IMR-90 (cell line): ENCODE data around the gene PRKCG. TPM values are rescaled to one million over a fixed set of nuclear protein-coding genes. Genes with fewer than 3 reads are reported as not detected.
A peak's percentile ranks its signal among the peaks of the same experiment; 100 is the strongest.

Experiments
- ATAC-seq: fragments of 200-7000 bp; cut with Tn5 transposase; 2 replicates; pipeline ENCODE4 v1.9.1; 2020; ENCODE audit warnings: low read depth, mild to moderate bottlenecking, moderate library complexity
- BruUV-seq: library from RNA; stranded (reverse); fragments of 400-500 nt; replicated peaks from 2 replicates; lab custom pipeline; 2021; lab: Mats Ljungman, UMichigan
- CTCF ChIA-PET: fragments of 300-600 bp; formaldehyde crosslinking; extraction: SDS; loops from one replicate; lab custom pipeline; 2021; ENCODE audit warnings: antibody characterized with exemption; lab: Yijun Ruan, JAX
- POLR2A ChIA-PET: fragments of 300-600 bp; sonication (Branson Sonifier 250); formaldehyde crosslinking; loops from one replicate; lab custom pipeline; 2022; ENCODE audit warnings: antibody characterized with exemption; ENCODE audit not compliant: unreplicated experiment; lab: Charles Lee
- DNase-seq: peaks from one replicate; pipeline ENCODE4 v3.0.0; 2013
- H2AFZ ChIP-seq: replicated peaks from 2 replicates; pipeline ENCODE3; 2013; ENCODE audit warnings: low read length, mild to moderate bottlenecking; ENCODE audit not compliant: poor library complexity
- H2AK5ac ChIP-seq: 2 replicates; pipeline ENCODE4 v1.6.1; 2013; ENCODE audit warnings: low read depth, low read length, inconsistent platforms
- H2AK9ac ChIP-seq: replicated peaks from 2 replicates; pipeline ENCODE3; 2013; ENCODE audit warnings: mild to moderate bottlenecking, low read depth, low read length, moderate library complexity; ENCODE audit not compliant: poor library complexity
- H2BK120ac ChIP-seq: 2 replicates; pipeline ENCODE4 v1.6.1; 2013; ENCODE audit warnings: low read depth, low read length, inconsistent platforms
- H2BK15ac ChIP-seq: 3 replicates; pipeline ENCODE4 v1.6.1; 2013; ENCODE audit warnings: low read depth, low read length, inconsistent platforms
- H2BK20ac ChIP-seq: 2 replicates; pipeline ENCODE4 v1.6.1; 2013; ENCODE audit warnings: low read depth, mild to moderate bottlenecking, inconsistent platforms, low read length, moderate library complexity
- H2BK5ac ChIP-seq: 2 replicates; pipeline ENCODE4 v1.6.1; 2013; ENCODE audit warnings: mild to moderate bottlenecking, low read depth, low read length, inconsistent platforms; ENCODE audit not compliant: poor library complexity, severe bottlenecking
- H3K14ac ChIP-seq: replicated peaks from 2 replicates; pipeline ENCODE4 v1.6.1; 2013; ENCODE audit warnings: low read depth, low read length, inconsistent platforms
- H3K18ac ChIP-seq: 2 replicates; pipeline ENCODE4 v1.6.1; 2013; ENCODE audit warnings: low read depth, low read length, control low read depth
- H3K23ac ChIP-seq: 2 replicates; pipeline ENCODE4 v1.6.1; 2013; ENCODE audit warnings: low read depth, low read length, inconsistent platforms
- H3K27ac ChIP-seq: 2 replicates; pipeline ENCODE4 v1.5.1; 2013; ENCODE audit warnings: mild to moderate bottlenecking, control low read depth, low read length; ENCODE audit not compliant: insufficient read depth
- H3K27me3 ChIP-seq: 2 replicates; pipeline ENCODE4 v1.6.1; 2013; ENCODE audit warnings: low read length; ENCODE audit not compliant: control insufficient read depth, insufficient read depth
- H3K36me3 ChIP-seq: 2 replicates; pipeline ENCODE4 v1.6.1; 2013; ENCODE audit warnings: low read length, mixed read lengths; ENCODE audit not compliant: control insufficient read depth, insufficient read depth
- H3K4ac ChIP-seq: 2 replicates; pipeline ENCODE4 v1.6.1; 2013; ENCODE audit warnings: low read depth, low read length, inconsistent platforms
- H3K4me1 ChIP-seq: 2 replicates; pipeline ENCODE4 v1.6.1; 2013; ENCODE audit warnings: low read length, mixed read lengths; ENCODE audit not compliant: control insufficient read depth, insufficient read depth
- H3K4me2 ChIP-seq: 2 replicates; pipeline ENCODE4 v1.6.1; 2013; ENCODE audit warnings: low read depth, mild to moderate bottlenecking, control low read depth, low read length, moderate library complexity
- H3K4me3 ChIP-seq: 2 replicates; pipeline ENCODE4 v1.5.1; 2013; ENCODE audit warnings: low read depth, mild to moderate bottlenecking, control low read depth, low read length, moderate library complexity; ENCODE audit not compliant: insufficient read depth
- H3K56ac ChIP-seq: 2 replicates; pipeline ENCODE4 v1.6.1; 2013; ENCODE audit warnings: low read length, inconsistent platforms; ENCODE audit not compliant: insufficient read depth; ENCODE audit errors: extremely low read depth
- H3K79me1 ChIP-seq, 2 experiments: 2 replicates each; pipeline ENCODE4 v1.6.1; 2013; ENCODE audit warnings: low read length in 2 of 2, inconsistent platforms in 1 of 2, low read depth in 1 of 2
- H3K9ac ChIP-seq: 2 replicates; pipeline ENCODE4 v1.6.1; 2013; ENCODE audit warnings: low read depth, low read length, control low read depth
- H3K9me1 ChIP-seq: 2 replicates; pipeline ENCODE4 v1.6.1; 2013; ENCODE audit warnings: low read length, inconsistent platforms; ENCODE audit not compliant: insufficient read depth
- H3K9me3 ChIP-seq: 2 replicates; pipeline ENCODE4 v1.6.1; 2013; ENCODE audit warnings: low read length; ENCODE audit not compliant: control insufficient read depth, insufficient read depth
- H4K20me1 ChIP-seq: 2 replicates; pipeline ENCODE4 v1.6.1; 2013; ENCODE audit warnings: low read length, inconsistent platforms; ENCODE audit not compliant: insufficient read depth
- H4K5ac ChIP-seq: 2 replicates; pipeline ENCODE4 v1.6.1; 2013; ENCODE audit warnings: mild to moderate bottlenecking, low read depth, low read length, control low read depth
- H4K8ac ChIP-seq, 2 experiments: 2 replicates each; pipeline ENCODE4 v1.6.1; 2013; ENCODE audit warnings: low read depth in 2 of 2, low read length in 2 of 2, control low read depth in 1 of 2, inconsistent platforms in 1 of 2
- H4K91ac ChIP-seq: 2 replicates; pipeline ENCODE4 v1.6.1; 2013; ENCODE audit warnings: low read depth, low read length, inconsistent platforms; ENCODE audit not compliant: insufficient read depth
- BHLHE40 ChIP-seq: fragments of 150-350 bp; IDR thresholded peaks from 2 replicates; pipeline ENCODE4 v1.6.1; 2016; ENCODE audit warnings: mild to moderate bottlenecking, low read depth, low read length
- CEBPB ChIP-seq: IDR thresholded peaks from 2 replicates; pipeline ENCODE4 v1.6.1; 2012; ENCODE audit warnings: low read depth, low read length, improper control_type of control experiment
- FOS ChIP-seq: fragments of 150-350 bp; IDR thresholded peaks from 2 replicates; pipeline ENCODE4 v1.6.1; 2016; ENCODE audit warnings: low read depth, low read length
- MAZ ChIP-seq: IDR thresholded peaks from 2 replicates; pipeline ENCODE4 v1.6.1; 2012; ENCODE audit warnings: low read depth, mild to moderate bottlenecking, low read length, improper control_type of control experiment, moderate library complexity, borderline replicate concordance
- MXI1 ChIP-seq: IDR thresholded peaks from 2 replicates; pipeline ENCODE4 v1.6.1; 2012; ENCODE audit warnings: low read depth, mild to moderate bottlenecking, low read length, moderate library complexity, borderline replicate concordance
- POLR2A ChIP-seq: IDR thresholded peaks from 2 replicates; pipeline ENCODE4 v1.6.1; 2012; ENCODE audit warnings: mild to moderate bottlenecking, low read depth, low read length
- RAD21 ChIP-seq: IDR thresholded peaks from 2 replicates; pipeline ENCODE4 v1.6.1; 2012; ENCODE audit warnings: low read length, improper control_type of control experiment
- RCOR1 ChIP-seq: IDR thresholded peaks from 2 replicates; pipeline ENCODE4 v1.6.1; 2012; ENCODE audit warnings: mild to moderate bottlenecking, low read length, improper control_type of control experiment; ENCODE audit not compliant: insufficient replicate concordance
- WGBS, 2 experiments: methylation state at CpG; one replicate each; pipeline versions ENCODE4 v1.1.5 to v1.1.7; 2013; ENCODE audit warnings: missing lambda C conversion rate in 2 of 2; ENCODE audit not compliant: insufficient read length in 1 of 2; ENCODE audit errors: extremely low coverage in 2 of 2; 5-methylcytosine and 5-hydroxymethylcytosine counted together
- dilution Hi-C: fragments of 300-500 bp; cut with HindIII; formaldehyde crosslinking; loops from one replicate; pipeline ENCODE4 v1.14.3; 2018; ENCODE audit warnings: low sequenced_read_pairs; ENCODE audit not compliant: unreplicated experiment
- in situ Hi-C: fragments of 300-500 bp; cut with MboI; formaldehyde crosslinking; loops from 3 replicates; pipeline ENCODE4 v1.14.3; 2019; ENCODE audit warnings: low sequenced_read_pairs, inconsistent platforms, mixed read lengths
- intact Hi-C: fragments of 100-400 bp; cut with micrococcal nuclease; formaldehyde crosslinking; loops from 2 replicates; pipeline ENCODE4 v1.10.0; 2022
- polyA plus RNA-seq, 3 experiments: library from polyadenylated mRNA; depleted of rRNA; stranded (reverse); fragments of >200 nt; gene quantifications; 2 replicates each; pipeline ENCODE4 v1.2.3, GENCODE V29; 2012; ENCODE audit warnings: low replicate concordance in 1 of 3
- total RNA-seq: library from RNA; depleted of rRNA; stranded (reverse); fragments of >200 nt; gene quantifications from 2 replicates; pipeline ENCODE4 v1.2.3, GENCODE V29; 2012
- TF ChIP-seq, protein P1 (sequence below): fragments of 150-350 bp; IDR thresholded peaks from 2 replicates; pipeline ENCODE4 v1.6.1; 2016; ENCODE audit warnings: low read depth, mild to moderate bottlenecking, low read length, moderate library complexity, borderline replicate concordance
- TF ChIP-seq, protein P2 (sequence below): conservative IDR thresholded peaks from 2 replicates; pipeline ENCODE4 v1.5.1; 2012; ENCODE audit warnings: mild to moderate bottlenecking, low read depth, low read length, improper control_type of control experiment

PRKCG gene
- total and polyA plus RNA-seq, 2 of the 4 experiments (the other 2 are of a cell fraction): not detected

DNA sequence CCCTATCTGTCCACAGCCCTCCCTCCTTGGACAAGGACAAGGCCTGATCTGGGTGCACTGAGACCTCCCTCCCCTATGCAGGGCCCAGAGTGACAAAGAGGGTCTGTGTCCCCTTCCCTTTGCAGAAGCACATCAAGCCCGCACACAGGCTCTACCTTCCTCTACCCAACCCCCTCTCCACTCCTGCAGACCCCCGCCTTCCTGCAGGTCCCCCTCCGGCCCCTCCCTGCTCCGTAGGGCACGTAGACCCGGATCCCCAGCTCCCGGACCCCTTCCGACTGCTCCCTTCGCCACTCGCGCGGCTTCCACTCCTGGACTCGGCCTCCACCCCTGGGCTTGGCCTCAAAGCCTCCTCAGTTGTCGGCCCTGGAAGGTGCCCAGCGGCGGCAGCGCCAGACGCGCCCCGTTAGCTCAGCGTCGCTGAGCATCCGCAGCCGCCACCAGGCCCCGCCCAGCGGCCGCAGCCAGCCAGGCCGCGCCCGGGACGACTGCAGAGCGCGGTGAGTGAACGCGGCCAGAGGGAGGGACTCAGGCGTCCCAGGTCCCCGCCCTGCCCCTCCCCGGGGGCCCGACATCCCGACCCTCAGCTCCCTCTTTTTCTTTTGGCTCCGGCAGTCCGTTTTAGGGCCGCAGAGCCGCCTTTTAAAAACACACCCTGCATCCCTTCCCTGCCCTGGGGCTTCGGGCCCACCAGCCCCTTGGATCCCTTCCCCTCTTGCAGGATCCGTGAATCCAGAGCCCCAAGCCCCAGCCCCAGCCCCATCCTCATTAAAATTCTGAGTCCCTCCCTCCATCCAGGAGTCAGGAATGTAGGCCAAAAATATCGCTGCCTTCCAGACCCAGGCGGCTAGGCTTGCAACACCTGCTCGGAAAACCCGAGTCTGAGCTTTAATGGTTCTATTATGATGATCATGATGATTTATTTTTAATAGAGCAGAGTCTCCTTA, 15.8 kb upstream of the PRKCG start (continued):
- TF ChIP-seq, protein P1, sequence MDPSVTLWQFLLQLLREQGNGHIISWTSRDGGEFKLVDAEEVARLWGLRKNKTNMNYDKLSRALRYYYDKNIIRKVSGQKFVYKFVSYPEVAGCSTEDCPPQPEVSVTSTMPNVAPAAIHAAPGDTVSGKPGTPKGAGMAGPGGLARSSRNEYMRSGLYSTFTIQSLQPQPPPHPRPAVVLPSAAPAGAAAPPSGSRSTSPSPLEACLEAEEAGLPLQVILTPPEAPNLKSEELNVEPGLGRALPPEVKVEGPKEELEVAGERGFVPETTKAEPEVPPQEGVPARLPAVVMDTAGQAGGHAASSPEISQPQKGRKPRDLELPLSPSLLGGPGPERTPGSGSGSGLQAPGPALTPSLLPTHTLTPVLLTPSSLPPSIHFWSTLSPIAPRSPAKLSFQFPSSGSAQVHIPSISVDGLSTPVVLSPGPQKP: no peak

DNA sequence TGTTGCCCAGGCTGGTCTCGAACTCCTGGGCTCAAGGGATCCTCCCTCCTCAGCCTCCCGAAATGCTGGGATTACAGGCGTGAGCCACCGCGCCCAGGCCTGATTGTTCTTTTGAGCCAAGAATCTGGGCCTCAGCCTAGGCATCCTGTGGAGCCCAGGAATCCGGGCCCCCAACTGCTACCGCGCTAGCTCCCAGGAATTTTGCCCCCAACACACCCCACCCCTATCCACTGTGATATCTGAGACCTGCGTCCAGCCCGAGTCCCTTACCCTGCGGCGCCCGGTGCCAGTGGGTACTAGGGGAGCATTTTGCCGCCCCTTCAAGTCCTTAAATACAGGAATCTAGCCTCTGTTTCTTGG, 15.2 kb upstream of the PRKCG start:
- H2AK5ac ChIP-seq: peak overlapping the region; percentile 82
- intact Hi-C loops: loop anchor here (1.0 to 10.0 kb wide), 2 partner anchors 25 to 238 kb away; partner anchors contain the start of genes NDUFA3 and OSCAR
- H3K18ac ChIP-seq: no peak overlapping the region; the same call in 1 of the 2 replicates
- H3K79me1 ChIP-seq: peaks cover 0 to 34% of the 10 kb centered on the region in 2 experiments; a peak in 2 of 4 replicates
- H3K23ac ChIP-seq: peak overlapping the region; percentile 48
- H2BK15ac ChIP-seq: peak overlapping the region; percentile 52; the same call in 1 of the 3 replicates
- peak overlapping the region; percentile 80 for H3K4me2 ChIP-seq
- H3K56ac ChIP-seq: 0 out of 2 replicates have a peak overlapping the region, but pooled peaks have one; percentile 35
- DNase-seq: no peak
- H3K4me3 ChIP-seq: peak overlapping the region; percentile 60
- H3K14ac ChIP-seq: peak overlapping the region; percentile 65; the same call in 1 of the 2 replicates
- no peaks in the 10 kb centered on the region for H3K9me3 ChIP-seq
- H3K27me3 ChIP-seq: no peaks in the 10 kb centered on the region
- peak overlapping the region; percentile 68 for H3K9ac ChIP-seq
- H3K4me1 ChIP-seq: peaks cover 7% of the 10 kb centered on the region
- H2AFZ ChIP-seq: peak overlapping the region; percentile 91
- H2AK9ac ChIP-seq: peak overlapping the region; percentile 95
- in situ Hi-C loops: no loop called here
- no TSS peak for BruUV-seq
- ChIA-PET CTCF (no interaction called here), POLR2A (no interaction called here)
- 0 out of 2 replicates have a peak overlapping the region, but pooled peaks have one; percentile 28 for H2BK20ac ChIP-seq
- peak overlapping the region; percentile 58 for H2BK5ac ChIP-seq
- H4K5ac ChIP-seq: peak overlapping the region; percentile 21
- peak overlapping the region; percentile 72 for H3K27ac ChIP-seq
- no peak for ATAC-seq
- peaks cover 10% of the 10 kb centered on the region for H3K36me3 ChIP-seq
- H4K20me1 ChIP-seq: peaks cover 15% of the 10 kb centered on the region
- H3K4ac ChIP-seq: peak overlapping the region; percentile 66
- peak overlapping the region; percentile 75 to 81 for H4K8ac ChIP-seq
- H4K91ac ChIP-seq: no peak overlapping the region; the same call in none of the 2 replicates
- dilution Hi-C loops: no loop called here
- peak overlapping the region; percentile 49; the same call in 1 of the 2 replicates for H2BK120ac ChIP-seq
- WGBS, 2 experiments: 54% methylated on average over 3 of the region's 14 CpGs; no CpG with 5 or more reads in 1 of the 2 experiments
- peaks cover 6% of the 10 kb centered on the region; the same call in 1 of the 2 replicates for H3K9me1 ChIP-seq
- TF ChIP-seq CEBPB: no peak
- no peak for TF ChIP-seq RCOR1
- TF ChIP-seq, protein P2, sequence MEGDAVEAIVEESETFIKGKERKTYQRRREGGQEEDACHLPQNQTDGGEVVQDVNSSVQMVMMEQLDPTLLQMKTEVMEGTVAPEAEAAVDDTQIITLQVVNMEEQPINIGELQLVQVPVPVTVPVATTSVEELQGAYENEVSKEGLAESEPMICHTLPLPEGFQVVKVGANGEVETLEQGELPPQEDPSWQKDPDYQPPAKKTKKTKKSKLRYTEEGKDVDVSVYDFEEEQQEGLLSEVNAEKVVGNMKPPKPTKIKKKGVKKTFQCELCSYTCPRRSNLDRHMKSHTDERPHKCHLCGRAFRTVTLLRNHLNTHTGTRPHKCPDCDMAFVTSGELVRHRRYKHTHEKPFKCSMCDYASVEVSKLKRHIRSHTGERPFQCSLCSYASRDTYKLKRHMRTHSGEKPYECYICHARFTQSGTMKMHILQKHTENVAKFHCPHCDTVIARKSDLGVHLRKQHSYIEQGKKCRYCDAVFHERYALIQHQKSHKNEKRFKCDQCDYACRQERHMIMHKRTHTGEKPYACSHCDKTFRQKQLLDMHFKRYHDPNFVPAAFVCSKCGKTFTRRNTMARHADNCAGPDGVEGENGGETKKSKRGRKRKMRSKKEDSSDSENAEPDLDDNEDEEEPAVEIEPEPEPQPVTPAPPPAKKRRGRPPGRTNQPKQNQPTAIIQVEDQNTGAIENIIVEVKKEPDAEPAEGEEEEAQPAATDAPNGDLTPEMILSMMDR: no peak
- TF ChIP-seq RAD21: no peak
- TF ChIP-seq FOS: no peak
- TF ChIP-seq MAZ: no peak
- TF ChIP-seq, protein P1: no peak
- TF ChIP-seq MXI1: no peak
- no peak for TF ChIP-seq POLR2A
- no peak for TF ChIP-seq BHLHE40
